GM19023 (cell line): ENCODE results near the gene OPTN.
A peak's percentile ranks its signal among the peaks of the same experiment; 100 is the strongest.
"Not testable (repeated sequence)": the region's sequence is repeated elsewhere in the genome, so short reads cannot be mapped to it uniquely, and the experiment has no call there.

Experiments
- ATAC-seq: cut with Tn5 transposase; IDR thresholded peaks from one replicate; pipeline ENCODE4 v1.9.1; 2021; ENCODE audit warnings: mild to moderate bottlenecking, moderate library complexity; ENCODE audit not compliant: unreplicated experiment

Gene OPTN

GRCh38 chr10:13089345-13089744 lies 10.6 kb upstream of the OPTN start:
- no peak for ATAC-seq

- ATAC-seq, result no peak
These were observed 9.7 kb upstream of the OPTN start for GRCh38 chr10:13090289-13090688.

DNA sequence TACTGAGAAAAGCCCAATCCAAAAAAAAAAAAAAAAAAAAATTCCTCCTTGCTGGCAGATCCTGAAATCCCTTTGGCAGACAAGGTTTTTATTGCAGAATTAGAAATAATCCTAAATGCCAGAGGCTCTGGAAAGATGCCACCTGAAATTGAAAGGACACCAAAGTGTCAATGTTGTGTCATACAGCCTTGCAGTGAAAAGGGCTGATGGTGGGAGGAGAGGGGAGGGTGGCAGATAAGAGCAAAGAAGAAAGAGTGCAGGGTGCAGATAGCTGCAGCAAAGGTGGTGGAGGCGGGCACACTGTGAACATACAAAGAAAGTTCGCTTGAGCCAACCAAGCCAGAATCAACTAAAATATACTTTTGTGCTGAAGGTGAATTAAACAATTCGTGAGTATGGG lies 8.2 kb upstream of the OPTN start:
- no peak for ATAC-seq

- no peak for ATAC-seq
These were observed 7.5 kb upstream of the OPTN start for GRCh38 chr10:13092291-13093102.

- ATAC-seq, result not testable (repeated sequence)
These were observed 5.9 kb upstream of the OPTN start for GRCh38 chr10:13094082-13094481.

DNA sequence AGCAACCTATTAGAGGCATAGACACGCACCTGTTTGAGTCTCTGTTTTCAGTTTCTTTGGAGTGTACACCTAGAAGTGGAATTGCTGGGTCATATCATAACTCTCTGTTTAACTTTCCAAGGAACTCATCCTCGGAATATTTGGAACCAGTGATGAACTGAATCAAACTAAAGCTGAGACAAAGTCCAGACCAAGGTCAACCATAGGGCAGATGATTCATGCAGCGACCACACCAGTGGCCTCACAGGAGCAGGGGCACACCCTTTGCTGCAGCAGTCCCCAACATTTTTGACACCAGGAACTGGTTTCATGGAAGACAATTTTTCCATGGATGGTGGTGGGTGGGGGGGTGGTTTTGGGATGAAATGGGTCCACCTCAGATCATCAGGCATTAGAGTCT lies 4.9 kb upstream of the OPTN start:
- ATAC-seq, result no peak

GRCh38 chr10:13095929-13096328 lies 4.0 kb upstream of the OPTN start:
- ATAC-seq, result no peak

- peak; percentile 23 for ATAC-seq
These were observed 758 bp upstream of the OPTN start for GRCh38 chr10:13099144-13099665.

DNA sequence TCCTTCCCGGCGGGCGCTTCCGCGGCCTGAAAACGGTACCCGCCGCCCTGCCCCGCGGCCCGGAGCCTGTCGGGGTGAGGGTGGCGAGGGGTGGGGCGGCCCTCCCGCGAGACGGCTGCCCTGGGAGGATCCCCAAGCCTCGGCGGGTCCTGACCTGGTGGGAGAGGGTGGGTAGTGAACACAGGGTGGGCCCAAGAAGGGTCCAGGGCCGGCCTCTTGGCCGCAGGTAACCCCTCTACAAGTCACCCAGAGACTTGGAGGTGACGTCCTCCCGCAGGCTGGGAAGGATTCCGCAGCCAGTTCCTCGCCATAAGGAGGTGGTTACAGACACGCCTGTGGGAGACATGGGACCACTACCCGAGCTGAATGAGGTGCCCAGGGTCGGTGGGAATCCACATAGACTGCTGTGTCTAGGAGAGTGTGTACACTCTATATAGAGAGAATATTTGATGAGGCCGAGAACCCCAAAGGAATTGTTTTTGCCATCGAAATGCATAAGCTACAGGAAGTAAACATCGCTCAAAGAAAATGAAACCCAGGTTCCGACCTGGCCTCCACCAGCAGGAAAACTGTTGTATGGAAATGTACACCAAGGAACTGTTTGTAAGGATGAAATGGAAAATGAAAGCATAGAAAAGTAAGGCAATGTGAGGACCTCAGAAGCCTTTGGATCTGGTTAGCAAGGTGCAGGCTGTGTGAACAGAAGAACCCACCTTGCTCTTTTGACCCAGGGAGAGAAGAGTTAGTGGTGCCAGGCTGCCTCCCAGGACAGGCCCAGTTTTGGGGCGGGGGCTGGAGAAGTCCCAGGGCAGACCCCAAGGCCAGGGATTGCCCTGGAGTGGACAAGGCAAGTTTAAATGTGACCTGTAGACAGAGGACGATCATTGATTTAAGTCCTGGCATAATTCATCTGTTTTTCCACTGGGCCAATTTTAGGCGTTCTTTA lies 659 bp downstream of the OPTN start:
- ATAC-seq, result peak; percentile 36

DNA sequence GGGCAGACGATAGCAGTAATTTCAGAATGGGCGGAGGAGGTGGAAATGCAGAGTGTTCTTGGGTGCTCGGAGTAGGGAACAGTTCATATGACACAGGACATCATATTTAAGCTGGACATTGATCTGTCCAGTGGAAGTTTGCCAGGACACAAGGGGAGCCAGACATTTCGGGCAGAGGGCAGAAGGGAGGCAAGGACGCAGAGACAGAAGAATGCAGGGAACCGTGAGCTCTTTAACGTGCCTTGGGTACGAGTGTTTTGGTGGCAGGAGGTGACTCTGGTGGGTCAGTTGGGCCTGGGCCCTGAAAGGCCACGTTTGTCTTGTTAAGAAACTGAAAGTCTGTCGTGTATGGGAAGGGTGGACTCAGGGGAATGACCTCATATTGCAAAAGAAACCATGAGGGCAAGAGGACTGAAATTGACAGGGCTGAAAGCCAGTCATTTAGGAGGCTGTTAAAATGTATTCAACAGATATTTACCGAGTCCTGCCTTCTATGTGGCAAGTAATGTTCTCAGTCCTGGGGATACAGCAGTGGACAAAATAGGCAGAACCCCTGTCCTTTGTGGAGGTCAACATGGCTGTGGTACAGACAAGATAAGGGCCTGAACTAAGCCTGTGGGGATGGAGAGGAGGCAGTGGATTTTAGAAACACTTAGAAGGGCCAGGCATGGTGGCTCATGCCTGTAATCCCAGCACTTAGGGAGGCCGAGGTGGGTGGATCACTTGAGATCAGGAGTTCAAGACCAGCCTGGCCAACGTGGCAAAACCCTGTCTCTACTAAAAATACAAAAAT lies 2.2 kb downstream of the OPTN start:
- ATAC-seq, result no peak

DNA sequence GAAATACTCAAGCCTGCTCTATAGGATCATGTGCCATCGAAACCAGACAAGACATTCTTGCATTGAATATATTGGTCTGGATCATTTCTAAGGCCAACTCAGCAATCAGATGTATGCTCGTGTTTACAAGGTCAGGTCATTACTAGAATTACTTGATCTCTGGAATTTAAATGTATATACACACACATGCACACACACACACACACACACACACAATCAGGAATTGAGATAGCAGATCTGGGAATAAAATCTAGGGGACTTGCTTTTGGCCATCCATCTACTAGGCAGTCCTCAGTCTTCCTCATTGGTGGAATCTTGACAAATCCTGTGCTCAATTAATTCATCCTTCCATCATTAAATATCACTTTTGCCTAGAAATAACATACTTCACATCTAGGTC lies 3.6 kb downstream of the OPTN start:
- ATAC-seq, result no peak

DNA sequence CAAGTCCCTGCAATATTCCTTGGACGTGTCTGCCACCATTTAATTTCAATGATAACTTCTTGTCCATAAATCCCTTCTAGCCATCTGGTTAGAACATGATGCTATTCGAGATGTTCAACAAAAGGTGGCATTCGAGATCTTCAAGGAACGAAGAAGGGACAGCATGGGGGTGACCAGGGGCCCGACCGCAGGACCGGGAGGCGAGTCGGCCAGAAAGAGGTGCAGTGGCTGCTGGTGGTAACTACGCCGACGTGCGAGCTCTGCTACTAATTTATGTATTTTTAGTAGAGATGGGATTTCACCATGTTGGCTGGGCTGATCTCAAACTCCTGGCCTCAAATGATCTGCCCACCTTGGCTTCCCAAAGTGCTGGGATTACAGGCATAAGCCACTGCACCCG lies 4.7 kb downstream of the OPTN start:
- no peak for ATAC-seq

DNA sequence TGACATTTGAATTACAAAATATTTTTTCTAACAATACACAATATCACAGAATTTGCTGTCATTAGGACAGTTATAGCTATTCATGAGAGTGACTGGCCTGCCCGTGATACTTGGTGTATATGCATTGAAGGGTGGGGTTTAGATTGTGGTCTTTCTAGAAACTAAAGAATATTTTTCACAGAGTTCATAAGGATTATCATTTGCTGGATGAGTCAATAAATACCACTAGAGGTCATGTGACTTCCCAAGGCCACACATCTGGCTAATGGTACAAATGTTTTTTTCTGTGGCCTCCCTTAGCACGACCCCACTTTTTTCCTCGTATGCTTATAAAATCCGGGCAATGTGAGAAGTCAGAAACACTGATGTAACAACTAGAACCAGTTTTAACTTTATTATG lies 5.2 kb downstream of the OPTN start:
- no peak for ATAC-seq

DNA sequence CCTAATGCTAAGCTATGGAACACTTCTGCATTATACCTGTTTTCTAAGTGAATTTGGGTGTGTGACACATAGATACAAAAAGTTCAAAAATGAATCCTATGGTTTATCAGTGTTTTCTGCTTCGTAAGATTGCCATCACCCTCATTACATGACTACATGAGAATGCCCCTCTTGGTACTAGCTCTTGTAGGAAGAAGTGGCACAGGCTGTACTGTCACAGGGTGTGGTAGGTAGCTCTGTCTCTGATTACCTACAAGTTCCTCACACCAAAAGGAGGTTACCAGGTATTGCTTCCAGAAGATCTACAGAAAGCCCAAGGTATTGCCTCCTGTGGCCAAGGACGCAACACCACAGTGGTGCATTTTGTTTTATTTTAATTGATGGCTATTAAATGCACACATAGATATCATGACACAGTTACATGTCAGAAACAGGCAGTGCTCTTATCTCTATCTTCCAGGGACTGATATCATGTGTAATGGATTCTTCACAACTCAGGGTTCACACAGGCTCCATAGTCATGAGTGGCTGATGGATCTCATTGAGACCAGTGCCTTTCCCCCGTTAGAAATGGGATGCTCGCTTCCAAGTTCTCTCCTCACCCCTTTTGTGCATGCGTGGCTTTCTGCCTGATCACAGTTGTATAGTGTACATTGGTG lies 6.6 kb downstream of the OPTN start:
- ATAC-seq, result no peak

DNA sequence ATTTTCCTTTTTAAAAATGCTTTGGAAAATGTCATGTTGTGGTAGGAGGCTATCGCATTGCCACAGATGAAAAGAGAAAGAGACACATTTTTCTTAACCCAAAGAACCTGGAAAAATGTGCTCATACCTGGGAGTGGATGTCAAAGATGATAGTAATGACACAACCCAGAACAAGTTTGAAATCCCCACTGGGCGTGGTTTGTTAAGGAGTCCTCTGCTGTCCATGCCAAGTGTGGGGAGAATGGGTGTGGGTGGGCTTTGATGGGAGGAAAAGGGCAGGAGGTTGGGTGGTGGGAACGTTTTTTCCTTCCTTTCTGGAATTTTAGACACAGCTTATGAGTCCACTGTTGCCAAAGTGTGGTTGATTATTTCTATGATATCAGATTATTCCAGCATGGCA lies 10.9 kb downstream of the OPTN start:
- no peak for ATAC-seq

GRCh38 chr10:13113544-13113943 lies 13.6 kb downstream of the OPTN start:
- ATAC-seq, result no peak

DNA sequence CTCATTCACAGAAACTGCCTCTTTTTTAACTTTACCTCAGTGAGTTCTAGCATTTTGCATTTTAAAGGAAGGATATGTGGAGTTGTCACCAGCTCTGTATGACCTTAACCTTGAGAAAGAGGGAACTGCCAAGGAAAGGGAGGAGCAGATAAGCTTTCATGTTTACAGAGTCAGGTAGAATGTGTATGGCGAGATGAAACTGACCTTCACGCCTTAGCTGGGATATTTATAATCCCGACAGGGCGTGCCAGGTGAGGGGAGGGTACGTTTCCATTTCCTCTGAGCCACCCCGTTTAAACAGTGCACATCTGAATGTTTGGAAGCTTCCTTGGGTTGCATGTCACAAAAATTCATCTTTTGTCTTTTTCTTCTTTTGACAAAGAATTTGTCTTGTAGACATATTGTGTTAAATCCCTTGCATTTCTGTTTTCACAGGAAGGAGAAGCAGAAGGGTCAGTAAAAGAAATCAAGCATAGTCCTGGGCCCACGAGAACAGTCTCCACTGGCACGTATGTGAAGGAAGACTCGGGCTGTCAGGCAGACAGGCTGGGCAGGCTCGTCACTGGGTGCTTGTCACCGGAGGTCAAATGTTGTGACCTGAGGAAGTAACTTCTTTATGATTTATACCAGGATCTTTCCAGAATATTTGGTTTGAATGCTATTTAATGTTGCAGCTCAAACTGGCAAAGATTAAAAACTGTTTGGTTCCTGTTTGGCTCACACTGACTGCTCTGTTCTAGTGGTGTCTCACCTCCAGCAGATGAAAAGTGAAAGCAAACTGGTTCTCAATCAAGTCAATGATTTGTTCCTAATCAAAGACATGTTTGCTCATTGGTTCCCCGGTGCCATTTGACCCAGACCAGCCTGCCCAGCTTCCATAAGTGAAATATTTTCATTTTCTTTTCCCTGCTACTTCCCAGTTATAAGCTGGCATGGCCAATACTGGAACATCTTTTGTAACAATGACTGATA lies 16.2 kb downstream of the OPTN start:
- no peak for ATAC-seq

DNA sequence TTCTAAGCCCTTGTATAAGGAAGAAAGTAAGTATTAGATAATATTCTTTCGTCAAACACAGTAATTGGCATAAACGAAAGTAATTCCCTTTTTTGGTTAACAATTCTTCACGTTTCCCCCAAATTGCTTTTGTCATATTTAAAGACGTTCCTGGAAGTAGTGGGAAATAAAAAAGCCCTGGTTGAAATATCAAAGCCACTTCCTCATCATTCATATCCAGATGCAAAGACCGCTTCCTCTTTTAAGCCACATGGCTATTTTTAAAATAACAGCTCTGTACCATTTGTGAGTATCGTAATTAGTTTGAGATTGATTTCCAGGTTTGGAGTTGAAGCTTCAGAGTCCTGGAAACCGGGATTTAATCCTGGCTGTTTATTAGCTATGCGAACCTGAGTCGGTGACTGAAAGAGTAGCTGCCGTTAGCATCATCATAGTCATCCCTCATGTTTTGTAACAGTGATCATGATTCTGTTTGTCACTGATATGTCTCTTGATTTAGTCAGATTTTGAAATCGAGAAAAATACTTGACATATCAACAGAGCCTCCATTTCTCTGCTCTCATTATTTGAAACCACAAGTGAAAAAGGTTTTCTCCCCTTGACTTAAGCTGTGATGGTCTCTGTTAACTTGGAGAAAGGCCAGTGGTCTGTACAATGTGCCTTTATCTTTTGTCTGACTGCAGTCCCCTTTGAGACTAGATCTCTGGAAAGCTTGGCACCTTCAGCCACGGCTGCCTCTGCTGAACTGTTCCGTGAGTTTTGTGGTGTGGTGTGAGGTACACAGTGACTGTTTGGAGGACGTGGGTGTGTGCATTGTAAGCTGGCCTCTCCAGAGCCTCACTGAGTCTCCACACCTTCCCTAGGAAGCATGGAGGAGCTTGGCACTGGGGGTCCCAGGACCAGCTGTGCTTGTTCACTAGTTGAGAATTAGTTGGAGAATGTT lies 18.1 kb downstream of the OPTN start:
- no peak for ATAC-seq
